ENCODE measurements around the gene CCDC126. TPM values are rescaled to one million over a fixed set of nuclear protein-coding genes. Genes with fewer than 3 reads are reported as not detected.

CCDC126 gene
- total RNA-seq, 4 donors from 2014 or later: 14.5 to 22.8 (median 14.6) TPM; not detected in 1

- 81 to 90% methylated on average over 3 to 4 of the region's 4 CpGs for WGBS, 2 donors (ENCODE audit: low coverage in 1 of 2)
- intact Hi-C loops (cut with DNase I; ENCODE audit: low total_unique reads) (no loop called here), in situ Hi-C loops (cut with MboI; ENCODE audit: low pct_ligation_motif_present in 1 of 4, low pct_unique_long_range_greater_than_20kb in 1 of 4, low sequenced_read_pairs in 3 of 4) (no loop called here)
- DNase-seq: no peak
- peaks cover 0 to 11% (median 4%) of the 10 kb centered on the region in 4 donors for H3K4me1 ChIP-seq
- H3K36me3 ChIP-seq: no peaks in the 10 kb centered on the region
- TF ChIP-seq CTCF (IDR thresholded peaks at IDR 0.05) (no peak), POLR2AphosphoS5 (IDR thresholded peaks at IDR 0.05) (no peak), POLR2A (IDR thresholded peaks at IDR 0.05) (no peak), EP300 (IDR thresholded peaks at IDR 0.05; ENCODE audit: low read depth) (no peak)
- H3K27ac ChIP-seq: no peak overlapping the region
- no peaks in the 10 kb centered on the region for H3K27me3 ChIP-seq
- H3K9me3 ChIP-seq: no peaks in the 10 kb centered on the region
- H3K4me3 ChIP-seq: no peak overlapping the region
Observed at GRCh38 chr7:23603632-23604295, 6.6 kb downstream of the CCDC126 start.

- Histone ChIP-seq H3K4me1 (peaks cover 0 to 6% (median under 1%) of the 10 kb centered on the region in 4 donors), H3K27ac (no peak overlapping the region), H3K27me3 (no peaks in the 10 kb centered on the region), H3K36me3 (no peaks in the 10 kb centered on the region), H3K4me3 (no peak overlapping the region), H3K9me3 (no peaks in the 10 kb centered on the region)
- intact Hi-C loops (cut with DNase I; ENCODE audit: low total_unique reads) (no loop called here), in situ Hi-C loops (cut with MboI; ENCODE audit: low pct_ligation_motif_present in 1 of 4, low pct_unique_long_range_greater_than_20kb in 1 of 4, low sequenced_read_pairs in 3 of 4) (no loop called here)
- no peak for TF ChIP-seq POLR2AphosphoS5 (IDR thresholded peaks at IDR 0.05)
- no peak for DNase-seq
Observed at GRCh38 chr7:23604296-23604640, 7.1 kb downstream of the CCDC126 start.

- in situ Hi-C loops (cut with MboI; ENCODE audit: low pct_ligation_motif_present in 1 of 4, low pct_unique_long_range_greater_than_20kb in 1 of 4, low sequenced_read_pairs in 3 of 4) (no loop called here), intact Hi-C loops (cut with DNase I; ENCODE audit: low total_unique reads) (no loop called here)
- Histone ChIP-seq H3K9me3 (no peaks in the 10 kb centered on the region), H3K27ac (no peak overlapping the region), H3K27me3 (no peaks in the 10 kb centered on the region), H3K4me1 (peaks cover 0 to 6% (median 0%) of the 10 kb centered on the region in 4 donors), H3K4me3 (no peak overlapping the region), H3K36me3 (peaks cover 0 to 9% (median 2%) of the 10 kb centered on the region in 4 donors)
- DNase-seq: no peak
- no peak for TF ChIP-seq EP300 (IDR thresholded peaks at IDR 0.05; ENCODE audit: low read depth)
- no peak for TF ChIP-seq POLR2AphosphoS5 (IDR thresholded peaks at IDR 0.05)
- TF ChIP-seq POLR2A (IDR thresholded peaks at IDR 0.05): no peak
- no peak for TF ChIP-seq CTCF (IDR thresholded peaks at IDR 0.05)
Observed at GRCh38 chr7:23607130-23607529, 9.9 kb downstream of the CCDC126 start.

- intact Hi-C loops (cut with DNase I; ENCODE audit: low total_unique reads) (no loop called here), in situ Hi-C loops (cut with MboI; ENCODE audit: low pct_ligation_motif_present in 1 of 4, low pct_unique_long_range_greater_than_20kb in 1 of 4, low sequenced_read_pairs in 3 of 4) (no loop called here)
- H3K27me3 ChIP-seq: no peaks in the 10 kb centered on the region
- no peaks in the 10 kb centered on the region for H3K9me3 ChIP-seq
- peaks cover 0 to 1% (median 0%) of the 10 kb centered on the region in 4 donors for H3K4me1 ChIP-seq
- H3K36me3 ChIP-seq: peaks cover 0 to 9% (median 4%) of the 10 kb centered on the region in 4 donors
- no peak for DNase-seq
- H3K4me3 ChIP-seq: no peak overlapping the region
- H3K27ac ChIP-seq: no peak overlapping the region
- no peak for TF ChIP-seq POLR2A (IDR thresholded peaks at IDR 0.05)
- TF ChIP-seq CTCF (IDR thresholded peaks at IDR 0.05): no peak
- no peak for TF ChIP-seq POLR2AphosphoS5 (IDR thresholded peaks at IDR 0.05)
- TF ChIP-seq EP300 (IDR thresholded peaks at IDR 0.05; ENCODE audit: low read depth): no peak
- WGBS, 2 donors (ENCODE audit: low coverage in 1 of 2): 92 to 98% methylated on average over 5 to 8 of the region's 8 CpGs
Observed at GRCh38 chr7:23607866-23608265, 10.7 kb downstream of the CCDC126 start.

GRCh38 chr7:23615331-23615730 lies 18.1 kb downstream of the CCDC126 start:
- Histone ChIP-seq H3K4me3 (no peak overlapping the region), H3K9me3 (peaks cover 3 to 6% of the 10 kb centered on the region in 2 donors), H3K4me1 (no peaks in the 10 kb centered on the region), H3K27me3 (no peaks in the 10 kb centered on the region), H3K27ac (no peak overlapping the region), H3K36me3 (peaks cover 0 to 22% (median 5%) of the 10 kb centered on the region in 4 donors)
- in situ Hi-C loops (cut with MboI; ENCODE audit: low pct_ligation_motif_present in 1 of 4, low pct_unique_long_range_greater_than_20kb in 1 of 4, low sequenced_read_pairs in 3 of 4) (no loop called here), intact Hi-C loops (cut with DNase I; ENCODE audit: low total_unique reads) (no loop called here)
- no peak for DNase-seq
- TF ChIP-seq POLR2AphosphoS5 (IDR thresholded peaks at IDR 0.05) (no peak), EP300 (IDR thresholded peaks at IDR 0.05; ENCODE audit: low read depth) (no peak), POLR2A (IDR thresholded peaks at IDR 0.05) (no peak), CTCF (IDR thresholded peaks at IDR 0.05) (no peak)

Measured in transverse colon (tissue), 4 donors.